Ramos (cell line): ENCODE measurements around the gene TTC16.

Experiments
- in situ Hi-C: fragments of 300-500 bp; cut with MboI; formaldehyde crosslinking; loops from one replicate; pipeline ENCODE4 v1.14.3; 2022; ENCODE audit warnings: low sequenced_read_pairs; ENCODE audit not compliant: unreplicated experiment

TTC16 gene

GRCh38 chr9:127762111-127762676 lies 46.3 kb downstream of the TTC16 start:
- in situ Hi-C loops: no loop called here

- in situ Hi-C loops: no loop called here
Observed at GRCh38 chr9:127763918-127764384, 48.1 kb downstream of the TTC16 start.

GRCh38 chr9:127765418-127765817 lies 49.5 kb downstream of the TTC16 start:
- in situ Hi-C loops: no loop called here

GRCh38 chr9:127767410-127767809 lies 51.5 kb downstream of the TTC16 start:
- in situ Hi-C loops: no loop called here

- in situ Hi-C loops: no loop called here
Observed at GRCh38 chr9:127767909-127768331, 52.0 kb downstream of the TTC16 start.

GRCh38 chr9:127768698-127769097 lies 52.8 kb downstream of the TTC16 start:
- in situ Hi-C loops: no loop called here

- in situ Hi-C loops: no loop called here
Observed at GRCh38 chr9:127769101-127769500, 53.2 kb downstream of the TTC16 start.

- in situ Hi-C loops: no loop called here
Observed at GRCh38 chr9:127769929-127770582, 54.2 kb downstream of the TTC16 start.

GRCh38 chr9:127770583-127770904 lies 54.7 kb downstream of the TTC16 start:
- in situ Hi-C loops: no loop called here

- in situ Hi-C loops: no loop called here
Observed at GRCh38 chr9:127770905-127771569, 55.2 kb downstream of the TTC16 start.

- in situ Hi-C loops: no loop called here
Observed at GRCh38 chr9:127771570-127772189, 55.8 kb downstream of the TTC16 start.

GRCh38 chr9:127772603-127773002 lies 56.7 kb downstream of the TTC16 start:
- in situ Hi-C loops: no loop called here

GRCh38 chr9:127773272-127773671 lies 57.4 kb downstream of the TTC16 start:
- in situ Hi-C loops: no loop called here

- in situ Hi-C loops: no loop called here
Observed at GRCh38 chr9:127773981-127774380, 58.1 kb downstream of the TTC16 start.

- in situ Hi-C loops: no loop called here
Observed at GRCh38 chr9:127776195-127776923, 60.5 kb downstream of the TTC16 start.

GRCh38 chr9:127776924-127777289 lies 61.0 kb downstream of the TTC16 start:
- in situ Hi-C loops: no loop called here

- in situ Hi-C loops: no loop called here
Observed at GRCh38 chr9:127777368-127777980, 61.6 kb downstream of the TTC16 start.

GRCh38 chr9:127778280-127779135 lies 62.6 kb downstream of the TTC16 start, which contains the start of gene SH2D3C:
Gene SH2D3C (minus strand): TSS chr9:127778666. CDS start chr9:127778627, 39 bp downstream.
- in situ Hi-C loops: no loop called here
